HG03378 (cell line): Measurements from ENCODE around the gene VTI1A.
"Not testable (repeated sequence)": the region's sequence is repeated elsewhere in the genome, so short reads cannot be mapped to it uniquely, and the experiment has no call there.

Experiments
- ATAC-seq: cut with Tn5 transposase; IDR thresholded peaks from one replicate; pipeline ENCODE4 v1.9.1; 2021; ENCODE audit warnings: mild to moderate bottlenecking, moderate library complexity; ENCODE audit not compliant: unreplicated experiment

The VTI1A gene

GRCh38 chr10:112848228-112848627 lies 401.2 kb downstream of the VTI1A start:
- ATAC-seq: no peak

DNA sequence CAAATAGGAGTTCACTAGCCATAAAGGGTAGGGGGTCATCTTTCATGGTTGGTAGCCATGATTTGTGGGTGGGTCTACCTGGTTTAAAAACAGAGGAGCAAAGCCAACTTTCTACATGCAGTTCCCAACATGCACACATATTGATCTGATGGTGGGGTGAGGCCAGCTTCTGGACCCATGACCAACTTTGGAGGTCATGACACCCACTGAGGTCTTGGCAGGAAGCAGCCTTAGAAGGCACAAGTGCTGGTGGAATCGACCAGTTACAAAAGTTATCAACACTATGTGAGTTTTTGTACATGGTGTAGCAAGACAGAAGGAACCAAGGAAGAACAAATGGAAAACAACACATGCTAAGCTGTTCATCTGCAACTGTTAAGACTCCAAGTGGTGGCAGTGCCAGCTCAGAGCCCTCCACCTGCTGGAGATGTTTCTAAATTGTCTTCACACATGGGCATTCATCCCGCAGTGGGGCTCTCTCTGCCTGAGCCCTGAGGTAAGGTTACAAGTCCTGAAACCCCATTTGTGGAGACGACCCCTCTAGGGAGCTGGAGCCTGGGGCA lies 401.9 kb downstream of the VTI1A start:
- no peak for ATAC-seq

- ATAC-seq: no peak
Observed at GRCh38 chr10:112849546-112849945, 402.5 kb downstream of the VTI1A start.

GRCh38 chr10:112851181-112851580 lies 404.2 kb downstream of the VTI1A start:
- no peak for ATAC-seq

DNA sequence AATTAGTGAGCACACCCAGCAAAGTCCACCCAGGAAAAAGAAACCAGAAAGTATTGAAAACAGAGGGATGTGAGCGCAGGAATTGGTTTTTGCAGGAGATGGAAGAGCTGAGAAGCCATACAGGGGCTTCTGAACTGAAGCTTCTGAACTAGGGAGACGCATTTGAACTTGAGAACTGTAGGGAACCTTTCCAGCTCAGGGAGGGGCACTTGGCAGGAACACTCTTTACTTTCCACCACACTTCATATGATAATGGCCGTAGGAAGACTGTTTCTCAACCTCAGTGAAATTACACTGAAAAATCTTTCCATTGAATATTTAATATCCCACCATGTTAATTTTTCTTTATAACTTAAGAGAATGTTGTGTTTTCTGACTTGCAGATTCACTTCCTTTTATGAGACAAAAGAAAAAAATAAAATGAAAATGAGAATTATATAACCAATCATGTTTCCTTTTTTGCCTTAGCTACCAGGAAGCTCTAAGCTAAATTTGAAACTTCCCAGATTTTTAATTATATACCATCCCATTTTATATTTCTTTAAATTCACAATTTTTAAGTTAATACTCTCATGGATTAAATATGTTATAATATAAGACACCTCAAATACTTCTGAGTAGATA lies 404.7 kb downstream of the VTI1A start:
- ATAC-seq: no peak

- no peak for ATAC-seq
Observed at GRCh38 chr10:112852306-112852705, 405.3 kb downstream of the VTI1A start.

DNA sequence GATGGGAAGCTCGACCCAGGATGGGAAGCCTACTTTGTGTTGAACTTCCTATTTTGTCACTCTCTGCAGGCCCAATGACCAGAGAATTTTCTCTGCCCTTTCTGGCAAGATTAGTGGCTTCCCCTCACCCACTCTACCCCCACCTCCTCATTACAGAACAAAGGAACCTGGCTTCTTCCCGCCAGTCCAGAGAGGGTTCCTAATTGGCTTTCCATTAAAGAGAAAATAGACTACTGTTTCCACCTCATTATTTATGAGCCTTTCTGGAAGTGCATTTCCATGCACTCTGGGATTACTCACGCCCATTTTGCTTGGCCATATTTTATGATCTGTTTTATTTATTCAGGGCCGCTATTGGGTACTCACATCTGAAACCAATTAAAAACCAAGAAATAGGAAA lies 408.1 kb downstream of the VTI1A start:
- ATAC-seq: no peak

- no peak for ATAC-seq
Observed at GRCh38 chr10:112857493-112857892, 410.5 kb downstream of the VTI1A start.

DNA sequence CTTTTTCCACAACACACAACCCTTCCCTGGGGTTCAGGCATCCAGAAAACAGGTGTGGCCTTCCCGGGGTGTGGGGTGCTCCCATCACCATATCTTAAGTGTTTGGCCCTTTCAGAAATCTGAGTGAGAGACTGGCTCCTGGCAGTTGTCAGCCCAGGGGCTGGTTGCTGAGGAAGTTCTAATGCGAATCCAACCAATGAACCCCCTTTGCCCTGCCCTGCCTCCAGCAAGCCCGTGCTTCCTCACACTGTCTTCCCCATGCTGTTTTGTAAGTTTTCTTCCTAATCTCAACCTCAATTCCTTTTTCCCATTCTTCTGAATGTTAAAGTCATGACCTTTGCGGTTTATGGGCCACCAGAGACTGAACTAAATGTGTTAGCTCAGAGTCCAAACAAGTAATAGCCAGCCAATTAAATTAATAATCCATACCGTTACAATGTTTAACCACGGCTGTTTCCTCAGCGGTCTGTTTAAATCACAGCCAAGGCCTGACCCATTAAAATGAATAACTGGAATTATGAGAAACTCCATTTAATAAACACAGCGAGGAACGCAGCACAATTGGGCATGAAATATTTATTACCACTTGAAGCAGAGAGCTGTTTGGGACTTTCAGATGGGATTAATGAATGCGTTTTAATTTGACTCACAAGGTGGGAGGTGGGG lies 412.1 kb downstream of the VTI1A start:
- ATAC-seq: no peak

DNA sequence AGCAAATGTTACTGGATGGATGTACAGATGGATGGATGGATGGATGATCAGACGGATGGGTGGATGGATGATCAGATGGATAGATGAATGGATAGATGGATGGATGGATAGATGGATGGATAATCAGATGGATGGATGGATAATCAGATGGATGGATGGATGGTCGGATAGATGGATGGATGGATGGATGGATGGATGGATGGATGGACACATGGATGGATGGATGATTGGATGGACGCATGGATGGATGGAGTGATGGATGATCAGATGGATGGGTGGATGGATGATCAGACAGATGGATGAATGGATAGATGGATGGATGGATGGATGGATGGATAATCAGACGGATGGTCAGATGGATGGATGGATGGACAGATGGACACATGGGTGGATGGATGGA lies 412.8 kb downstream of the VTI1A start:
- ATAC-seq: no peak

- ATAC-seq: not testable (repeated sequence)
Observed at GRCh38 chr10:112863461-112863860, 416.4 kb downstream of the VTI1A start.
